Measurements from ENCODE around the gene ERCC1.

ERCC1 gene

GRCh38 chr19:45405435-45406225 lies 18.1 kb downstream of the ERCC1 start:
- DNase-seq (ENCODE audit: low spot score) = peak; percentile 86

GRCh38 chr19:45404557-45405434 lies 18.9 kb downstream of the ERCC1 start, which contains the start of gene PPP1R13L:
Gene PPP1R13L (minus strand): TSS chr19:45405069. CDS start chr19:45398318, 6,751 bp downstream.
- no peak for DNase-seq (ENCODE audit: low spot score)

GRCh38 chr19:45403781-45404556 lies 19.7 kb downstream of the ERCC1 start:
- DNase-seq (ENCODE audit: low spot score) = no peak

- no peak for DNase-seq (ENCODE audit: low spot score)
Observed at GRCh38 chr19:45403272-45403671, 20.4 kb downstream of the ERCC1 start.

- DNase-seq (ENCODE audit: low spot score) = no peak
Observed at GRCh38 chr19:45402298-45403061, 21.2 kb downstream of the ERCC1 start.

GRCh38 chr19:45401815-45402214 lies 21.9 kb downstream of the ERCC1 start:
- no peak for DNase-seq (ENCODE audit: low spot score)

- DNase-seq (ENCODE audit: low spot score) = no peak
Observed at GRCh38 chr19:45400192-45400591, 23.5 kb downstream of the ERCC1 start.

- DNase-seq (ENCODE audit: low spot score) = no peak
Observed at GRCh38 chr19:45395821-45396617, 27.7 kb downstream of the ERCC1 start.

- no peak for DNase-seq (ENCODE audit: low spot score)
Observed at GRCh38 chr19:45391871-45392665, 31.6 kb downstream of the ERCC1 start.

- no peak for DNase-seq (ENCODE audit: low spot score)
Observed at GRCh38 chr19:45391346-45391745, 32.4 kb downstream of the ERCC1 start.

- no peak for DNase-seq (ENCODE audit: low spot score)
Observed at GRCh38 chr19:45385392-45386221, 38.1 kb downstream of the ERCC1 start.

GRCh38 chr19:45382426-45382825 lies 41.3 kb downstream of the ERCC1 start:
- DNase-seq (ENCODE audit: low spot score) = no peak

- DNase-seq (ENCODE audit: low spot score) = no peak
Observed at GRCh38 chr19:45380107-45380506, 43.6 kb downstream of the ERCC1 start.

GRCh38 chr19:45376045-45376724 lies 47.5 kb downstream of the ERCC1 start:
- no peak for DNase-seq (ENCODE audit: low spot score)

- DNase-seq (ENCODE audit: low spot score) = peak; percentile 98
Observed at GRCh38 chr19:45370410-45371204, 53.1 kb downstream of the ERCC1 start, which contains the start of gene ERCC2. Gene ERCC2 (minus strand): TSS chr19:45370573. CDS start chr19:45370540, 33 bp downstream.

- DNase-seq (ENCODE audit: low spot score) = no peak
Observed at GRCh38 chr19:45368737-45369340, 54.9 kb downstream of the ERCC1 start.

GRCh38 chr19:45368127-45368526 lies 55.6 kb downstream of the ERCC1 start:
- no peak for DNase-seq (ENCODE audit: low spot score)

Data from globus pallidus (tissue), 1 donor.